ENCODE results near the gene GRK5.

GRCh38 chr10:119222966-119223386 lies 15.6 kb downstream of the GRK5 start:
- TF ChIP-seq CTCF (IDR thresholded peaks at IDR 0.05; ENCODE audit: borderline replicate concordance, extremely low read depth, low read length, poor library complexity, severe bottlenecking) (no peak), EZH2 (IDR thresholded peaks at IDR 0.05; ENCODE audit: borderline replicate concordance, low read depth, low read length, severe bottlenecking) (no peak)
